Activated CD8-positive, alpha-beta T cell treated with anti-CD3 and anti-CD28 coated beads for 36 hours (primary cell): ENCODE results near the gene OGFOD2. TPM values are rescaled to one million over a fixed set of nuclear protein-coding genes. Genes with fewer than 3 reads are reported as not detected.

Source experiments
- ATAC-seq: fragments of 200-7000 bp; cut with Tn5 transposase; one replicate; pipeline ENCODE4 v1.10.0; 2021; ENCODE audit warnings: mild to moderate bottlenecking, moderate library complexity
- CTCF ChIA-PET: fragments of 350-600 bp; sonication (Branson Sonifier 250); formaldehyde crosslinking; loops from one replicate; lab custom pipeline; 2021; ENCODE audit warnings: antibody characterized with exemption; lab: Charles Lee
- POLR2A ChIA-PET: fragments of 350-600 bp; sonication (Branson Sonifier 250); formaldehyde crosslinking; loops from one replicate; lab custom pipeline; 2021; ENCODE audit warnings: antibody characterized with exemption; lab: Charles Lee
- DNase-seq: peaks from one replicate; pipeline ENCODE4 v3.0.0-alpha.2; 2020
- H3K27ac Mint-ChIP-seq: one replicate; pipeline ENCODE4 v1.8.0; 2021; ENCODE audit warnings: mild to moderate bottlenecking, mixed read lengths
- H3K27me3 Mint-ChIP-seq: one replicate; pipeline ENCODE4 v1.8.0; 2021; ENCODE audit warnings: mixed read lengths
- H3K36me3 Mint-ChIP-seq: one replicate; pipeline ENCODE4 v1.8.0; 2021; ENCODE audit warnings: low read depth, mixed read lengths
- H3K4me1 Mint-ChIP-seq: one replicate; pipeline ENCODE4 v1.8.0; 2021; ENCODE audit warnings: low read depth, mixed read lengths
- H3K4me3 Mint-ChIP-seq: one replicate; pipeline ENCODE4 v1.8.0; 2021; ENCODE audit warnings: mild to moderate bottlenecking, moderate library complexity, mixed read lengths
- H3K9me3 Mint-ChIP-seq: one replicate; pipeline ENCODE4 v1.8.0; 2021; ENCODE audit warnings: mixed read lengths
- intact Hi-C: fragments of 100-400 bp; cut with micrococcal nuclease; formaldehyde crosslinking; loops from one replicate; pipeline ENCODE4 v1.10.0; 2022
- total RNA-seq, 2 experiments: library from RNA; stranded (reverse); gene quantifications; one replicate each; pipeline ENCODE4 v1.2.3, GENCODE V29; 2021
- TF ChIP-seq, protein P1 (sequence below): fragments of 200-600 bp; IDR thresholded peaks from one replicate; pipeline ENCODE4 v1.8.0; 2022; ENCODE audit warnings: antibody characterized with exemption, mild to moderate bottlenecking

OGFOD2 gene
- total RNA-seq = 10 to 100 TPM; 27.1 to 31.5 TPM

DNA sequence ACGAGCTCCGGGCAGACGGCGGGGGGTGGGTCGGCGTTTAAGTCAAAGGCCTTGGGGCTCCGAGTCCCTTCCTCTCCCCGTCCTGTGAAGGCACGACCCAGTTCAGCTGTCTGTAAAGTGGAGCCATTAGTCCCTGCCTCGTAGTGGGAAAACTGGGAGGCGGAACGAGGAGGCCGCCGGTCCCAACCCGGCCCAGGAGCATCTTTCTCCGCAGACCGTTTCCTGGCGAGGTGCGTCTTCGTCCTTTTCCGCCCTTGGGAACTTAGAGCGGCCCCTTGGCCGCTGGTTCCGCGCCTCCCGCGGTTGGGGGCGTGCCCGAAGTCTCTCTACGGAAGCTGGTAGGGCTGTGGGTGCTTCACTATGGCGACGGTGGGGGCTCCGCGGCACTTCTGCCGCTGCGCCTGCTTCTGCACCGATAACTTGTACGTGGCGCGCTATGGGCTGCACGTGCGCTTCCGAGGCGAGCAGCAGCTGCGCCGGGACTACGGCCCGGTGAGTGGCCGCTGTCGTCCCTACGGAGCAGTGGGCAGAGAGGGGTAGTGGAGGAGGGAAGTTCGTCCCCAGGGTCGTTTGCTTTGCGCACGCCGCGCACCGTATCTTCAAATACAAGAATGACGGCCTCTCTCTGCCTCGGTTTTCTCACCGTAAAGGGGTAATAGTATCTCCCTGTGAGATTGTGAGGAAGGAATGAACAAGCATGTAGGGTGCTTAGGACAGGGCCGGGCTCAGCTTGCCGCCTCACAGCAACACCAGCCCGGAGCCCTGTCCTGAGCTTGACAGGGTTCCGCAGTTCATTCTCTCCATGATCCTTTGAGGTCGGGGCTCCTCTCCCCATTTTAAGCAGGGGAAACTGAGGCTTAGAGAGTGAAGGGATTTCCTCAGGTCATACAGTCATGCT is at the start of gene OGFOD2:
Gene OGFOD2 (plus strand): TSS at position 353 of the 898 bp plus-strand sequence. CDS start 8 bp downstream, at position 361.
- TF ChIP-seq, protein P1, sequence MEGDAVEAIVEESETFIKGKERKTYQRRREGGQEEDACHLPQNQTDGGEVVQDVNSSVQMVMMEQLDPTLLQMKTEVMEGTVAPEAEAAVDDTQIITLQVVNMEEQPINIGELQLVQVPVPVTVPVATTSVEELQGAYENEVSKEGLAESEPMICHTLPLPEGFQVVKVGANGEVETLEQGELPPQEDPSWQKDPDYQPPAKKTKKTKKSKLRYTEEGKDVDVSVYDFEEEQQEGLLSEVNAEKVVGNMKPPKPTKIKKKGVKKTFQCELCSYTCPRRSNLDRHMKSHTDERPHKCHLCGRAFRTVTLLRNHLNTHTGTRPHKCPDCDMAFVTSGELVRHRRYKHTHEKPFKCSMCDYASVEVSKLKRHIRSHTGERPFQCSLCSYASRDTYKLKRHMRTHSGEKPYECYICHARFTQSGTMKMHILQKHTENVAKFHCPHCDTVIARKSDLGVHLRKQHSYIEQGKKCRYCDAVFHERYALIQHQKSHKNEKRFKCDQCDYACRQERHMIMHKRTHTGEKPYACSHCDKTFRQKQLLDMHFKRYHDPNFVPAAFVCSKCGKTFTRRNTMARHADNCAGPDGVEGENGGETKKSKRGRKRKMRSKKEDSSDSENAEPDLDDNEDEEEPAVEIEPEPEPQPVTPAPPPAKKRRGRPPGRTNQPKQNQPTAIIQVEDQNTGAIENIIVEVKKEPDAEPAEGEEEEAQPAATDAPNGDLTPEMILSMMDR = no peak
- Mint-ChIP-seq H3K27ac (peak within 1 kb of the TSS; percentile 100), H3K4me3 (peak within 1 kb of the TSS; percentile 95), H3K27me3 (no peaks in the 10 kb centered on the region), H3K9me3 (no peaks in the 10 kb centered on the region), H3K4me1 (peaks cover 32% of the 10 kb centered on the region), H3K36me3 (peaks cover 4% of the 10 kb centered on the region)
- DNase-seq = peak; percentile 95
- ChIA-PET CTCF (interaction anchor here (0.9 to 2.0 kb wide), 8 partner anchors 9 to 263 kb away, joined by 3 to 12 read pairs (median 3); partner anchors contain the start of gene ABCB9), POLR2A (interaction anchor here (0.6 to 2.9 kb wide), 23 partner anchors 8 to 983 kb away, joined by 3 to 12 read pairs (median 3); partner anchors contain the start of genes ABCB9, MPHOSPH9, MTRFR and PITPNM2)
- ATAC-seq = peak; percentile 83
- intact Hi-C loops = loop anchor here (10.0 kb wide), 2 partner anchors 180 to 260 kb away; partner anchors contain the start of genes MPHOSPH9, MTRFR and PITPNM2

DNA sequence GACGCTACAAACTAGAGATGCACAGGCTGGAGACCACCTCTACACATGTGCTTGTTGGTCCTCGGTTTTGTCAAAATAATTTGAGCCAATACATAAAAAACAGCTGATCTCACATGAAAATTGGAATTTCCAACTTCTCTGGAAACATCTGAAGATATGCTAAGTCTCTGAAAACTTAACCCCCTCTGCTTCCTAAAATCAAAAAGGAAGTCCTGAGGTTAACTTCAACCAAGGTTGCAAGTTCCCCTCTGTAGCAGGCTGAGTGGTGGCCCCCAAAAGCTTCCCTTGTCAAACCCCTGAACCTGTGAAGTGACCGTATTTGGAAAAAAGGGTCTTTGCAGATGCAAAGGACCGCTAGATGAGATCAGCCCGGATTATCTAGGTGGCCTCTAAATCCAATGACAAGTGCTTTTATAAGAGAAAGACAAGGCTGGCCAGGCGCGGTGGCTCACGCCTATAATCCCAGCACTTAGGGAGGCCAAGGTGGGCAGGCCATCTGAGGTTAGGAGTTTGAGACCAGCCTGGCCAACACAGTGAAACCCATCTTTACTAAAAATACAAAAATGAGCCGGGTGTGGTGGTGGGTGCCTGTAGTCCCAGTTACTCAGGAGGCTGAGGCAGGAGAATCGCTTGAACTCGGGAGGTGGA is 47.2 kb upstream of the OGFOD2 start:
- POLR2A ChIA-PET = interaction anchor here (0.6 kb wide), 1 partner anchor 27 kb away, joined by 3 read pairs; no protein-coding TSS in a partner anchor
- no peak for ATAC-seq
- no peak overlapping the region for H3K4me3 Mint-ChIP-seq
- CTCF ChIA-PET = no interaction called here
- intact Hi-C loops = no loop called here
- TF ChIP-seq, protein P1 = no peak
- no peaks in the 10 kb centered on the region for H3K36me3 Mint-ChIP-seq
- no peak overlapping the region for H3K27ac Mint-ChIP-seq
- peaks cover 9% of the 10 kb centered on the region for H3K4me1 Mint-ChIP-seq
- no peak for DNase-seq
- H3K27me3 Mint-ChIP-seq = no peaks in the 10 kb centered on the region
- no peaks in the 10 kb centered on the region for H3K9me3 Mint-ChIP-seq

DNA sequence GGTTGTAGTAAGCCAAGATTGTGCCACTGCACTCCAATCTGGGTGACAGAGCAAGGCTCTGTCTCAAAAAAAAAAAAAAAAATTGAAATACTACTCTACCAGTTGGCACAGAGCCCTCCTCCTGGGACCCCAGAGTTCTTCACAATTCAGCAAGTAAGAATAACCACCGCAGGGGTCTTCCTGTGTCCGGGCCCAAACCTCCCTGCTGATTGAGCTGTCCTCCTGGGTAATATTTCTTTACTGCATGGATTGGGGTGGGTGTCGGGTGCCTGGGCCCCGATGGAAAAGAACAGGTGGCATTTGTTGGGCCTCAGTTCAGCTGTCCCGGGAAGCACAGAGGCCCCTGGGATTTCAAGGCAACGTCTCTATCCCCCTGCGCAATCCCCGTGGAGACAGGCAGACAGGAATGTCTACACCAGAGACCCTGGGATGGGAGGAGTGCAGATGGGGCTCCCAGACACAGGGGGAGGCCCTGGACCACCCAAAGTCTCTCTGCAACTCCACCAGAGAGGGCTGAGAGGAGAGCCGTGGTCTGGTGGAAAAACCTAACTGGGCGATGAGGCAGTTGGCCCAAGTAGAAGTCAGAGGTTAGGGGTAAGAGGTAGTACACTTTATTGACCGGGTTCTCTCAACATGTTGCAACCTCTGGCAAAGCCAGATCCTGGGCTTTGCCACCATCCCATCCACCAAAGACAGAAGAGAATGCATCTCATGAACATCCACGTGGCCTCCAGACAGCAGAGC is 46.5 kb upstream of the OGFOD2 start:
- H3K27ac Mint-ChIP-seq = no peak overlapping the region
- TF ChIP-seq, protein P1 = no peak
- DNase-seq (no peak), ATAC-seq (no peak)
- intact Hi-C loops = no loop called here
- H3K36me3 Mint-ChIP-seq = no peaks in the 10 kb centered on the region
- H3K9me3 Mint-ChIP-seq = no peaks in the 10 kb centered on the region
- ChIA-PET POLR2A (no interaction called here), CTCF (no interaction called here)
- no peaks in the 10 kb centered on the region for H3K27me3 Mint-ChIP-seq
- no peak overlapping the region for H3K4me3 Mint-ChIP-seq
- peaks cover 9% of the 10 kb centered on the region for H3K4me1 Mint-ChIP-seq

DNA sequence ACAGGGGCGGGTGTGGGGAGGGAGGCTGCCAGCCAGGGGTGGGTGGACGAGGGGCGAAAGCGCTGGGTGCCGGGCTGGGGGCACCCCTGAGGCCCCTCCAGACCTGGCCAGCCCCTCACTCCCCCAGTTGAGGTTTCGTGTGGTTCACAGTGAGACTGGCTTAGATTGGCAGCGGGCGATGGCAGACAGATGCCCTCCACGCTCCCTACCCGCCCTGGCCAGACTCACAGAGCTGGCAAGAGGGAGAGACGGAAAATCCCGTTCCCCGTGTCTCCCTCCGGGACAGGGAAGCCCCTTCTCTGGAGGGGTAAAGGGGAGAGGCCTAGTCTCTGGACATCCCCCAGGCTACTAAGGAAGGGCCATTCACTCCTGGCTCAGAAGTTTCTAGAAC is 45.9 kb upstream of the OGFOD2 start:
- Mint-ChIP-seq H3K36me3 (no peaks in the 10 kb centered on the region), H3K4me1 (peaks cover 9% of the 10 kb centered on the region), H3K4me3 (no peak overlapping the region), H3K27me3 (no peaks in the 10 kb centered on the region), H3K9me3 (no peaks in the 10 kb centered on the region), H3K27ac (no peak overlapping the region)
- ATAC-seq (no peak), DNase-seq (no peak)
- CTCF ChIA-PET = no interaction called here
- TF ChIP-seq, protein P1 = no peak
- intact Hi-C loops = no loop called here
- POLR2A ChIA-PET = no interaction called here
